Lower leg skin (tissue), 4 donors: ENCODE results near the gene EYS. TPM values are rescaled to one million over a fixed set of nuclear protein-coding genes. Genes with fewer than 3 reads are reported as not detected.

Source experiments
- DNase-seq, 2 donors: peaks; one replicate each; pipeline ENCODE4 v3.0.0-alpha.2; 2019; ENCODE audit warnings: low spot score in 2 of 2
- H3K4me3 ChIP-seq: fragments of 200-600 bp; sonication (generic); 2 replicates; pipeline ENCODE4 v1.5.1; 2017; ENCODE audit warnings: mild to moderate bottlenecking, low read depth; ENCODE audit not compliant: poor library complexity, severe bottlenecking
- CTCF ChIP-seq, 3 donors: fragments of 450-650 bp; IDR thresholded peaks; one replicate each; pipeline ENCODE4 v1.5.1; 2016; ENCODE audit warnings: antibody characterized with exemption in 3 of 3, mild to moderate bottlenecking in 3 of 3, moderate library complexity in 2 of 3
- POLR2A ChIP-seq, 2 donors: fragments of 450-650 bp; IDR thresholded peaks; one replicate each; pipeline ENCODE4 v1.6.1; 2016 to 2017; ENCODE audit warnings: antibody characterized with exemption in 2 of 2, mild to moderate bottlenecking in 1 of 2, moderate library complexity in 1 of 2
- WGBS, 2 donors: methylation state at CpG; one replicate each; pipeline ENCODE4 v1.1.5; 2018; 5-methylcytosine and 5-hydroxymethylcytosine counted together
- intact Hi-C: fragments of 100-400 bp; cut with DNase I; formaldehyde crosslinking; loops from one replicate; pipeline ENCODE4 v1.15.0; 2023; ENCODE audit warnings: low total_unique reads
- total RNA-seq, 4 donors: library from RNA; depleted of rRNA; stranded (reverse); fragments of >200 nt; gene quantifications; one replicate each; pipeline ENCODE4 v1.1.0, GENCODE V29; 2016

The EYS gene
- total RNA-seq, 4 donors from 2014 or later: 0.04 TPM; not detected in 3

DNA sequence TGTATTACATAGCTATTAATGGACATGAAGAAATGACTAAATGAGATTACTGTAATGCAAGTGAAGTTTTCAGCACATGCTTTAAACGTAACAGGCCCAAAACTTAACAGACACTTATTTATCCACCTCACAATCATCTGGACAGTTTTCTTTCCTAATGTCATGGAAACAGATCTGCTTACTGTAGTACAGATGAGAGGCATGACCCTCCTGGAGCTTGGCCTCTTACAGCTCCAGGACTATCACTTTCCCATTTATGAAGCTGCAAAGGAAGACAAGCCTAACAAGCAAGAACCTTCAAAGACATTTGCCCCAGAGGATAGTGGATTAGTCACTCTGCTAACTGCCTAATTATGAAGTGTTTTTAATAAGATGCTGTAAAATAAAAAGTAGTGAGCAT, 1652.2 kb downstream of the EYS start:
- TF ChIP-seq CTCF (IDR thresholded peaks at IDR 0.05): no peak
- TF ChIP-seq POLR2A (IDR thresholded peaks at IDR 0.05): no peak

DNA sequence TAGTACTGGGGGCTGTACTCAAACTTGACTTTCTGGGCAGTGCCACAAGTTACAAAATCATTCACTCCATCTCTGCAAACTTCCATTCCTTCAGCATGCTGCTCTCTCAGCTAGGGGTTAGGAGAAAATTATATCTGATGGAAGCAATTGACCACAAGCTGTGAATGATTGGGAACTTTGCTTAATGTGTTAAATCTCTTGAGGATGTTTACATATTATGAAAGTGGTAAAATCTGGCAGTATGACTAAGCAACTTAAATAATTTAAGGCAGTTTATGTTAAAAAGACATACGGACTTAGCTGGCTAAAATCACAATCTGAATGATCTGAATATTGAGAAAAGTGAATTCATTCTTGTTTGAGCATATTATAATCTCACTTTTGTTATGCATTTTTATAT, 1656.4 kb downstream of the EYS start:
- 0 to 46% methylated on average over 1 of the region's 1 CpG for WGBS, 2 donors
- intact Hi-C loops: no loop called here

More for the DNA sequence above, 1652.2 kb downstream of the EYS start:
- DNase-seq: no peak
- WGBS, 2 donors: 0 to 36% methylated on average over 1 of the region's 1 CpG
- intact Hi-C loops: no loop called here
- no peak overlapping the region for H3K4me3 ChIP-seq

GRCh38 chr6:64049736-64050135, 1657.3 kb downstream of the EYS start:
- intact Hi-C loops: no loop called here
- TF ChIP-seq POLR2A (IDR thresholded peaks at IDR 0.05) (no peak), CTCF (IDR thresholded peaks at IDR 0.05) (no peak)
- no peak overlapping the region for H3K4me3 ChIP-seq
- no peak for DNase-seq
- WGBS, 2 donors: 36 to 47% methylated on average over 2 of the region's 2 CpGs

More for the DNA sequence above, 1656.4 kb downstream of the EYS start:
- no peak overlapping the region for H3K4me3 ChIP-seq
- no peak for TF ChIP-seq POLR2A (IDR thresholded peaks at IDR 0.05)
- TF ChIP-seq CTCF (IDR thresholded peaks at IDR 0.05): no peak
- no peak for DNase-seq

DNA sequence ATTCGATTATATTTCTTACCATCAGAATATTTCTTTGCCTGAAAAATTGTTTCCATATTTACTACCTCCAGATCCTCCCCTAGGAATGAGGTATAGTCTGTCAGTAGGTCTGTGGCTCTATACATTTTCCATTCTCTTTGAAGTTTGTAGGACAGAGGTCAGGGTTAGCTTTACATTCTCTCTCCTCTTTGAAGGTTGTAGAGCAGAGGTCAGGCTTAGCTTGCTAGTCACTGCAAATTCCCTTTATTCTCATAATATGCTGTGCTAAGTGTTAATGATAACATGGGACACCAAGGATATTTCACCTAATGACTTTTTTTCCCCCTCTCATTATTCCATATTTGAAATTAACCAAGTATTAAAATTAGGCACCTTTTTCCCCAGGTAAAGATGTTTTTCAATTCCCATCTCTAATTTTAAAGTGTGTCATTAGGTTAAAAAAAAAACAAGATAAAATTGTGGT, 1660.2 kb downstream of the EYS start:
- WGBS, 2 donors: 51 to 54% methylated on average over 1 of the region's 1 CpG
- intact Hi-C loops: no loop called here
- DNase-seq: no peak
- TF ChIP-seq CTCF (IDR thresholded peaks at IDR 0.05) (no peak), POLR2A (IDR thresholded peaks at IDR 0.05) (no peak)
- no peak overlapping the region for H3K4me3 ChIP-seq

DNA sequence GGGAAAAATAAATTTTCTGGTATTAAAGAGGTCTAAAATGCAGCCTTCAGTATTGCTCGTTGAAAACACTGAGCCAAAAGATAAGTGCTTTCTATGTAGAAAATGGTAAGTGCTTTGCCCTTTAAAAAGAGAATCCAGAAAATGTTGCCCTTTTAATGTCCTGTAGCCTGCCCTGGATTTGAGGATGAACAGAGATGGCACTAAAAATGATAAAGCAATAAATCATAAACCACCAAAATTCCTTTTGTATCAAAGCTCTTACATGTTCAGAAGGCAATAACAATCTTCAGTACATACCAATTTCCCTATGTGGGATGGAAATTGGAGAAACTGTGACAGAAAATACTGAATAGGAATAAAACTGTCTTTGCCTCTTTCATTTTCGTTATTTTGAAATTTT, 1665.7 kb downstream of the EYS start:
- H3K4me3 ChIP-seq: no peak overlapping the region
- TF ChIP-seq POLR2A (IDR thresholded peaks at IDR 0.05) (no peak), CTCF (IDR thresholded peaks at IDR 0.05) (no peak)
- 72 to 81% methylated on average over 2 of the region's 2 CpGs for WGBS, 2 donors
- DNase-seq: no peak
- intact Hi-C loops: no loop called here

DNA sequence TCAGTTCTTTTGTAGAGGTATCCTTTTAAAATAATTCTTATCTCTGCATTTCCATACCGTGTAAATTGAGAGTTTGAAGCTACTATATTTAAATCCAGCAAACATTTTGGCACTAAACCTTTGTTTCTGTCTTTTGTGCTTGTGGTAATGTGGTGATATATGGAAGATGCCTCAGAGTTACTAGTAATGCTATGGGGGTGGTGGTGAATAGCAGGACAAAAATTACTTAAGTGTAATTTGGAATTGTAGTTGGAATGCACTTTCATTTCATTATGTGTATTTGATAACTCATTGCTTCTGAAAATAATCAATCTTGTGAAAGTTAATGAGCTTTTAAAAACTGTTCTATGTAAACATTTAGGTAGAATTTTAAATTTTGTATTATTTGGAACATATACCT, 1666.9 kb downstream of the EYS start:
- intact Hi-C loops: no loop called here
- TF ChIP-seq POLR2A (IDR thresholded peaks at IDR 0.05): no peak
- TF ChIP-seq CTCF (IDR thresholded peaks at IDR 0.05): no peak
- DNase-seq: no peak
- no peak overlapping the region for H3K4me3 ChIP-seq
- WGBS, 2 donors: 48 to 49% methylated on average over 1 of the region's 1 CpG
